MM.1S (cell line): ENCODE results near the gene RELN.

ENCODE experiments used
- DNase-seq: peaks from one replicate; pipeline ENCODE4 v3.0.0-alpha.2; 2015
- H2AFZ ChIP-seq: fragments of 300-600 bp; sonication (generic); 2 replicates; pipeline ENCODE4 v1.6.0; 2016; ENCODE audit warnings: antibody characterized with exemption, low read length
- H3F3A ChIP-seq: fragments of 300-600 bp; sonication (generic); 2 replicates; pipeline ENCODE4 v1.6.1; 2016; ENCODE audit warnings: mild to moderate bottlenecking, antibody characterized with exemption, low read length, moderate library complexity, mixed read lengths; ENCODE audit not compliant: insufficient read depth
- H3K27ac ChIP-seq: fragments of 300-600 bp; sonication (generic); 2 replicates; pipeline ENCODE4 v1.5.1; 2016; ENCODE audit warnings: mild to moderate bottlenecking, low read length
- H3K27me3 ChIP-seq: fragments of 300-600 bp; sonication (generic); replicated peaks from 2 replicates; pipeline ENCODE4 v1.6.0; 2016; ENCODE audit warnings: low read length; ENCODE audit not compliant: insufficient read depth
- H3K36me3 ChIP-seq: fragments of 300-600 bp; sonication (generic); replicated peaks from 2 replicates; pipeline ENCODE4 v1.6.1; 2016; ENCODE audit warnings: mild to moderate bottlenecking, low read length, mixed read lengths; ENCODE audit not compliant: insufficient read depth
- H3K4me1 ChIP-seq: fragments of 300-600 bp; sonication (generic); 2 replicates; pipeline ENCODE4 v1.6.1; 2016; ENCODE audit warnings: low read length, mixed read lengths
- H3K4me2 ChIP-seq: fragments of 300-600 bp; sonication (generic); 2 replicates; pipeline ENCODE4 v1.6.0; 2016; ENCODE audit warnings: low read depth, low read length
- H3K4me3 ChIP-seq: fragments of 300-600 bp; sonication (generic); 2 replicates; pipeline ENCODE4 v1.5.1; 2016; ENCODE audit warnings: low read length, mixed read lengths
- H3K79me2 ChIP-seq: fragments of 300-600 bp; sonication (generic); 2 replicates; pipeline ENCODE4 v1.6.1; 2016; ENCODE audit warnings: mixed run types, low read length, mixed read lengths
- H3K9ac ChIP-seq: fragments of 300-600 bp; sonication (generic); 2 replicates; pipeline ENCODE4 v1.6.1; 2016; ENCODE audit warnings: low read length, mixed read lengths
- H3K9me2 ChIP-seq: fragments of 300-600 bp; sonication (generic); replicated peaks from 2 replicates; pipeline ENCODE4 v1.6.1; 2016; ENCODE audit warnings: mild to moderate bottlenecking, low read length, mixed read lengths; ENCODE audit not compliant: insufficient read depth
- H3K9me3 ChIP-seq: fragments of 300-600 bp; sonication (generic); replicated peaks from 2 replicates; pipeline ENCODE4 v1.6.1; 2016; ENCODE audit warnings: mild to moderate bottlenecking, low read length, mixed read lengths; ENCODE audit not compliant: insufficient read depth
- H4K20me1 ChIP-seq: fragments of 300-600 bp; sonication (generic); 2 replicates; pipeline ENCODE4 v1.6.1; 2016; ENCODE audit warnings: mild to moderate bottlenecking, low read length, moderate library complexity, mixed read lengths; ENCODE audit not compliant: insufficient read depth
- EZH2 ChIP-seq: fragments of 300-600 bp; sonication (generic); optimal IDR thresholded peaks from 2 replicates; pipeline ENCODE3; 2017; ENCODE audit warnings: low read depth, mild to moderate bottlenecking, antibody characterized with exemption, low read length, mixed read lengths
- EZH2phosphoT487 ChIP-seq: fragments of 300-600 bp; sonication (generic); IDR thresholded peaks from 2 replicates; pipeline ENCODE4 v1.6.1; 2018; ENCODE audit warnings: antibody characterized with exemption, low read length
- TF ChIP-seq, protein P1 (sequence below): fragments of 300-600 bp; sonication (generic); IDR thresholded peaks from 2 replicates; pipeline ENCODE4 v1.5.1; 2016; ENCODE audit warnings: antibody characterized with exemption, low read length, mixed read lengths

Gene RELN

DNA sequence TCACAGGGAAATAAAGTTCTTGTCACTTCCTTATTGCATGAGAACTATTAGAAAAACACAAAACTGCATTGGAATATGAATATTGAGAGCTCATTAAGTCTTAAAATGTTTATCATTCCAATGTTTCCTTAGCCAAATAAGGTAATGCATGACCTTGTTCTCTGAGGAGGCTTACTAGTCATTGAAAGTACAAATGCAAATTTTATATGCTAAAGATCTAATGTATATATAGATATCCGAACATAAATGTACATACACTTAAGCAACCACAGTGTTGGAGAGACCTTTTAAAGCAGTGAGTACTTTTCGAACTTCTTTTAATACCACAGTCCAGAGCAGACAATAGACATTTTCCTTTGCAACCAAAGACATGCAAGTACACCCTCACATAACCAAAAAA, 96.1 kb downstream of the RELN start:
- Histone ChIP-seq H3K36me3 (no peaks in the 10 kb centered on the region), H4K20me1 (no peaks in the 10 kb centered on the region), H3F3A (no peaks in the 10 kb centered on the region), H3K79me2 (no peaks in the 10 kb centered on the region), H3K4me2 (no peak overlapping the region), H3K9ac (no peak overlapping the region), H3K27me3 (no peaks in the 10 kb centered on the region), H3K4me1 (no peaks in the 10 kb centered on the region), H3K9me2 (no peaks in the 10 kb centered on the region), H3K9me3 (no peaks in the 10 kb centered on the region), H2AFZ (no peak overlapping the region), H3K27ac (no peak overlapping the region), H3K4me3 (no peak overlapping the region)
- TF ChIP-seq, protein P1, sequence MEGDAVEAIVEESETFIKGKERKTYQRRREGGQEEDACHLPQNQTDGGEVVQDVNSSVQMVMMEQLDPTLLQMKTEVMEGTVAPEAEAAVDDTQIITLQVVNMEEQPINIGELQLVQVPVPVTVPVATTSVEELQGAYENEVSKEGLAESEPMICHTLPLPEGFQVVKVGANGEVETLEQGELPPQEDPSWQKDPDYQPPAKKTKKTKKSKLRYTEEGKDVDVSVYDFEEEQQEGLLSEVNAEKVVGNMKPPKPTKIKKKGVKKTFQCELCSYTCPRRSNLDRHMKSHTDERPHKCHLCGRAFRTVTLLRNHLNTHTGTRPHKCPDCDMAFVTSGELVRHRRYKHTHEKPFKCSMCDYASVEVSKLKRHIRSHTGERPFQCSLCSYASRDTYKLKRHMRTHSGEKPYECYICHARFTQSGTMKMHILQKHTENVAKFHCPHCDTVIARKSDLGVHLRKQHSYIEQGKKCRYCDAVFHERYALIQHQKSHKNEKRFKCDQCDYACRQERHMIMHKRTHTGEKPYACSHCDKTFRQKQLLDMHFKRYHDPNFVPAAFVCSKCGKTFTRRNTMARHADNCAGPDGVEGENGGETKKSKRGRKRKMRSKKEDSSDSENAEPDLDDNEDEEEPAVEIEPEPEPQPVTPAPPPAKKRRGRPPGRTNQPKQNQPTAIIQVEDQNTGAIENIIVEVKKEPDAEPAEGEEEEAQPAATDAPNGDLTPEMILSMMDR = no peak
- TF ChIP-seq EZH2phosphoT487 (no peak), EZH2 (no peak)
- no peak for DNase-seq

GRCh38 chr7:103889451-103889850, 100.0 kb downstream of the RELN start:
- H3K4me3 ChIP-seq = no peak overlapping the region
- no peak for DNase-seq
- H3F3A ChIP-seq = no peaks in the 10 kb centered on the region
- H3K27me3 ChIP-seq = no peaks in the 10 kb centered on the region
- no peaks in the 10 kb centered on the region for H3K36me3 ChIP-seq
- H3K4me1 ChIP-seq = no peaks in the 10 kb centered on the region
- H2AFZ ChIP-seq = no peak overlapping the region
- H4K20me1 ChIP-seq = no peaks in the 10 kb centered on the region
- H3K27ac ChIP-seq = no peak overlapping the region
- no peaks in the 10 kb centered on the region for H3K9me2 ChIP-seq
- H3K4me2 ChIP-seq = no peak overlapping the region
- H3K9ac ChIP-seq = no peak overlapping the region
- H3K79me2 ChIP-seq = no peaks in the 10 kb centered on the region
- TF ChIP-seq, protein P1 = no peak
- TF ChIP-seq EZH2phosphoT487 = no peak
- no peak for TF ChIP-seq EZH2
- H3K9me3 ChIP-seq = no peaks in the 10 kb centered on the region

DNA sequence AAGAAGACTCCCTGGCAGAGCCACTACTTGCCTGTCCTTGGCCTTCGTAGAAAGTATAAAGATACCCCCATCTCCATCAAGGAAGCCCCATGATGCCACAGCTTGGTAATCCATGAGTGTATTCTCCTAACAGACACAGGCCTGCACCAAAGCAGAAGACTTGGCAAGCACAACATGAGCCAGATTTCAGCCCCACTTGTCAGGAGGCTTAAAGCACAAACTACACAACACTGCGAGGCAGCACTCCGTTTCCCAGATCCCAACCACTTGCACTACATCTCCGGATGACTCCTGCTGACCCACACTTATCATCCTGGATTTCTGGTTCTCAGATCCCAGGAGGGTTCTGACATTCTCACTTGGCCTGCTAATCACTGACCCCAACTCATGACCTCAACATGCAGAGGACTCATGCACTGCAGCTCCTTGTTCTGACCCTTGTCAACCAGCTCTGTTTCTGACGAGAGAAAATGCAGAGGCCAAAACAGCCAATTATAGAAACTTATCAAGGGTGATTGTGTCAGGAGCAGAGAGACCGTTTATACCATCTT, 100.8 kb downstream of the RELN start:
- no peak overlapping the region for H3K27ac ChIP-seq
- no peaks in the 10 kb centered on the region for H3F3A ChIP-seq
- no peaks in the 10 kb centered on the region for H3K9me3 ChIP-seq
- no peaks in the 10 kb centered on the region for H3K27me3 ChIP-seq
- H3K4me3 ChIP-seq = no peak overlapping the region
- no peaks in the 10 kb centered on the region for H3K4me1 ChIP-seq
- no peaks in the 10 kb centered on the region for H4K20me1 ChIP-seq
- no peak overlapping the region for H3K4me2 ChIP-seq
- H3K9me2 ChIP-seq = no peaks in the 10 kb centered on the region
- no peak for DNase-seq
- no peaks in the 10 kb centered on the region for H3K36me3 ChIP-seq
- no peak for TF ChIP-seq EZH2
- TF ChIP-seq, protein P1 = no peak
- no peak overlapping the region for H3K9ac ChIP-seq
- no peak overlapping the region for H2AFZ ChIP-seq
- H3K79me2 ChIP-seq = no peaks in the 10 kb centered on the region
